ENCODE measurements around the gene DPPA4. TPM values are rescaled to one million over a fixed set of nuclear protein-coding genes. Genes with fewer than 3 reads are reported as not detected.
"Not testable (repeated sequence)": the region's sequence is repeated elsewhere in the genome, so short reads cannot be mapped to it uniquely, and the experiment has no call there.

Gene DPPA4, protein sequence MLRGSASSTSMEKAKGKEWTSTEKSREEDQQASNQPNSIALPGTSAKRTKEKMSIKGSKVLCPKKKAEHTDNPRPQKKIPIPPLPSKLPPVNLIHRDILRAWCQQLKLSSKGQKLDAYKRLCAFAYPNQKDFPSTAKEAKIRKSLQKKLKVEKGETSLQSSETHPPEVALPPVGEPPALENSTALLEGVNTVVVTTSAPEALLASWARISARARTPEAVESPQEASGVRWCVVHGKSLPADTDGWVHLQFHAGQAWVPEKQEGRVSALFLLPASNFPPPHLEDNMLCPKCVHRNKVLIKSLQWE
- not detected in 2 replicates for total RNA-seq (2014; rRNA removed; shearing (Covaris generic))

DNA sequence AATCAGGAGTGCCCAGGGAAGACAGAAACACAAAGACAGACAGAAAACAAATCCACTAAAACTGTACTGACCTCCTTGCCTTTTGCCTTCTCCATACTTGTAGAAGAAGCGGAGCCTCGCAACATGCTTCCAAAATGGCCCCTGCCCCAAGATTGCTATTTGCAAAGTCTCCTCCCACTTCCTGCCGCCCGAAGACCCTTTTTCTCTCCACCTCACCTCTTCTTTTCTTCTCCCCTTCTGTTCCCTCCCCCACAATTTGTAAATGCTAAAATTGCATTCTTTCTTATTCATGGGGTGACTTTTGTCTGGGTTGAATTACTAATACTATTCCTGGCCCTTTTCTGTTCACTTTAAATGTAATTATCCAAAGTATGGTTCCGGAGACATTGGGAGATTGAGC is at the start of gene DPPA4:
Gene DPPA4, minus strand, starts transcription at position 154 of the 400 bp plus-strand sequence. Its CDS starts 29 bp downstream, at position 125.
- DNase-seq (ENCODE audit: low read depth), result no peak

DNA sequence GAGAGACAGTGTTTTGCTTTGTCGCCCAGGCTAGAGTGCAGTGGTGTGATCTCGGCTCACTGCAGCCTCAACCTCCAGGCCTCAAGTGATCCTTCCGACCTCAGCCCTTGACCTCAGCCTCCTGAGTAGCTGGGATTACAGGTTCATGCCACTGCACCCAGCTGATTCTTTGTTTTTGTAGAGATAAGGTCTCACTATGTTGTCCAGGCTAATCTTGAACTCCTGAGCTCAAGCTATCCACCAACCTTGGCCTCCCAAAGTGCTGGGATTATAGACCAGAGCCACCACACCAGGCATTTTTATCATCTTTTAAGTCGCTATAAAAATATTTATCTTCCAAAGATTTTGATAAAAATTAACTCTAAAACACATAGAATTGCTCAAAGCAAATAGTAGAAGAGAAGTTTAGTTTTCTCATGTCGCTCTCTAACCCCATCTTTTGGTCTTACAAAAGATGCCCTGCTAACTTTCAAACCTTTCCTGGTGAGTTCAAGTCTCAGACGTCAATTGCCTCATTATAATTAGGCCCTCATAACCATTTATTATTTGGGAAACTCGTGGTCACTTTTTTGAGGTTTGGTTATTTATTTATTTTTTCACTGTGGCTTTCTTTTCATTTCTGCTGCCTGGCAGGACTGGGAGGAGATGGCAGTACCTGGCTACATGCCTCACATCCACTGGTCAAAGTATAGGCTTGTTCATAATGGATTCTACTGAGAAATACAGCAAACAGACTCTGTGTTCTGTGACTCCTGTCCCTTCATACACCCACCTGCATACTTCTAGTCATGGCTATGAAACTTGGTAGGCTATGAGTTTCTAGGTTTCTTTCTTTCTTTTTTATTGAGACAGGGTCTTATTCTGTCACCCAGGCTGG is 48.3 kb upstream of the DPPA4 start:
- DNase-seq (ENCODE audit: low read depth), result no peak

DNA sequence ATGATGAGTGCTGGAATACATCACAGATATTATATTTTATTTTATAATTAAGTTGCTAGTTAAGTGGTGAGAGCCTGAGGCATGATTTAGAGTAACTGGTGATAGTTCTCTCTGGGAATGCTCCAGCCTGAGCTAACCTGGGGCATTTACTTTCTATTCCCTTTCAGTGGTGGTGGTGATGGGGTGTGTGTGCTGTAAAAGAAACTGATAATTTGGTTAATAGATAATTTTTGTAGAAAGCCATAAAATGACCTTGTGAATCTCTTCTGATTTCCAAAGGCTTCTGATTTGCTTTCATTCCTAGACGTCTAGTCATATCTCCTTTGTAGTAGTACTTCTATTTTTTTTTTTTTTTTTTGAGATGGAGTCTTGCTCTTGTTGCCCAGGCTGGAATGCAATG is 46.8 kb upstream of the DPPA4 start:
- DNase-seq (ENCODE audit: low read depth), result no peak

DNA sequence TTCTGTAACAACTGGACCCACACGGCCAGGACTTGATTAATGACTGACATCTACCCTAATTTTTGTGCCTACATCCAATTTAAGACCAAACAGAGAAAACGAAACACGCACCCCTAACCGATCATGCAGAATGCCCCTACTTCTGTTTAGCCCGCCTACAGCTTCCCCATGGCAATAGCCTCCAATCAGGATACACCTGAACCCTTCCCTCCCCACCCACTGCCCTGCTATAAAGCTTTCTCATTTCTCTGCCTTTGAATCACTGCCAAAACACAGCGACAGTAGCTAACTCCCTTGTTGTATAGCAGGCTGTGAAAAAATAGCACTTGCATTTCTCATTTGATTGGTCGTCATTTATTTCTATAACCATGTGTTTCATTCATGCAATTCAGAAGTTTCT is 45.2 kb upstream of the DPPA4 start:
- DNase-seq (ENCODE audit: low read depth), result peak; percentile 24

DNA sequence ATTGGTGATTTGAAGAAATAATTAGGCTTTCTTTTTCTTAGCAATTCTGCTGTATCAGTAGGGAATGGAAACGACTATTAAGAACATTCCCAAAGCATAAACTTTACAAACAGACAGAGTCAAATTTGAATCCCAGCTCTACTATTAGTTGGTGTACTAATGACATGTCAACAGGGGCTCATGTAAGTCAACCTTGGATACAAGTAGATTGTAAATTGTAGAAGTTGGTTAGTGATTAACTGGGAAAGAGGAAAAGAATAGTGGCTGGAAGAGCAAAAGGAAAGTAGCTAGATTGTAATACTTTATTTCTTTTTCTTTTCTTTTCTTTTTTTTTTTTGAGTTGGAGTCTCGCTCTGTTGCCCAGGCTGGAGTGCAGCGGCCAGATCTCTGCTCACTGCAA is 38.6 kb upstream of the DPPA4 start:
- no peak for DNase-seq (ENCODE audit: low read depth)

DNA sequence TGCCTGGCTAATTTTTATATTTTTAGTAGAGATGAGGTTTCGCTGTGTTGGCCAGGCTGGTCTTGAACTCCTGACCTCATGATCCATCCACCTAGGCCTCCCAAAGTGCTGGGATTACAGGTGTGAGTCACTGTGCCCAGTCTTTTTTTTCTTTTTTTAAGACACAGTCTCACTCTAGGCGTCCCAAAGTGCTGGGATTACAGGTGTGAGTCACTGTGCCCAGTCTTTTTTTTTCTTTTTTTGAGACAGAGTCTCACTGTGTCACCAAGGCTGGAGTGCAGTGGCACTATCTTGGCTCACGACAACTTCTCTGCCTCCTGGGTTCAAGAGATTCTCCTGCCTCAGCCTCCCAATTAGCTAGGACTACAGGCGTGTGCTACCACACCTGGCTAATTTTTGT is 37.1 kb upstream of the DPPA4 start:
- peak; percentile 42 for DNase-seq (ENCODE audit: low read depth)

DNA sequence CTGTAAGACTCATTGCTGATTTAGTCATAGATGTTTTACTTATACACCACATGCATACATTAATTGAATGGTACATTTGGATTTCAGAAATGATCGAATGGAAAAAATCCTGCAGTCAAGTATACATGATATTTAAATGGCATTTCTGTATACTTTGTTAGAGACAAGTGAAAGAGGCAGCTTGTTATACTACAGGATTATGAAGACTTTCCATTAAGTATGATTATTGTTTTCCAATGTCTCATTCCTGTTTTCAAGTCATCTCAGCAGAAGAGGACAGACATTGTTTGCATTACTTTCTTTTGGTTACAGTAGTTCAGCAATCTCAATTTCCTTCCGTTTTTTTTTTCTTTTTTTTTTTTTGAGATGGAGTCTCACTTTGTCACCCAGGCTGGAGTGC is 36.6 kb upstream of the DPPA4 start:
- DNase-seq (ENCODE audit: low read depth), result no peak

DNA sequence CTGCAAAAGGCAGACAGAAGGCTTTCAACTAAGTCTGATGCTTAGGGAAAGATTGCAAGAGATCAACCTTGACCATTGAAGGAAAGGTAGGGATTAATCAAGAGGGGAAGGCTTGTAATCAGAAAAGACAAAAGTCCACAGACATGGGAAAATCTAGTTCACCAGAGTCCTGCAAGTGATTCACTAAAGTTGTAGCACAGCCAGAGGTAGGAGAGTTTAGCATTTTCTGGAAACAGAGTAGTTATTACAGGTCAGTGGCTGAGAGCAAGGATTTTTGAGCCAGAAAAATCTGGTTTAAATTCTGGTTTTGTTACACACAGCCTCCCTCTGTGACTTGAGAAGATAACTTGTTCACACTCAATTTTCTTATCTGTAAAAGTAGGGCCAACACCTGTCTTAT is 35.3 kb upstream of the DPPA4 start:
- DNase-seq (ENCODE audit: low read depth), result no peak

DNA sequence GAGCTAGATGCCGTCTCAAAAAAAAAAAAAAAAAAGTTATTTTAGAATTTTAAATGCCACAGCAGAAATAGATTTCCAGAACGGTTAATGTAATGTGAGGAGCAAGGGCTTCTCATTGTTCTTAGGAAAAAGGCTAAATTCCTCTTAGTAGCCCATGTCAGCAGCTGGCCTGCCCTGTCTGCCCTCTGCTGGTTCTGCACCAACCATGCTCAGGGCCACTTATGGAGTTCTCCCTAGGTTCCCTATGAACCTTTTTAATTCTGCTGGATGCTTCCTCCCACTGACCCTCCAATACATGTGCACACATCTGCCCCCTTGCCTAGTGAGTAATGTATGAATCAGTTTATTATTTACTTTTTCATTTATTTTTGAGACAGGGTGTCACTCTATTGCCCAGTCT is 32.2 kb upstream of the DPPA4 start:
- peak; percentile 39 for DNase-seq (ENCODE audit: low read depth)

DNA sequence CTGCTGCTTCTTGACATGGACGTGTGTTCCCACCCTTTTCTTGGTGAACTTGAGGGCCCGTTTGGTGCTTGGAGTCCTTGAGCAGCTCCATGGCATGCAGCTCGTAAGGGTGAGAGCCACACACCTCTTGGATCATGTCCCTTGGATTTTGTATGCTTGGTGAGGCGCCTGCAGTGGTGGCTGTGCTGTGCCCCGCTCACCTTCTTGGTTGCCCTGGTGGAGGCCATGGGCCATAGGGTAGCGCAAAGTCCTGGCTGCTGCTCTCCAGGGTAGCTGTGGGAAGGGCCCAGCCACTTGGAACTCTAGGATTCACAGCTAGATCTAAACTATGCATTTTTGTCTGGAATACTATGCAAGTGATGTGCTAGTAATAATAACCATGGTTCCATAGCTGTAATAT is 26.7 kb upstream of the DPPA4 start:
- DNase-seq (ENCODE audit: low read depth), result no peak

DNA sequence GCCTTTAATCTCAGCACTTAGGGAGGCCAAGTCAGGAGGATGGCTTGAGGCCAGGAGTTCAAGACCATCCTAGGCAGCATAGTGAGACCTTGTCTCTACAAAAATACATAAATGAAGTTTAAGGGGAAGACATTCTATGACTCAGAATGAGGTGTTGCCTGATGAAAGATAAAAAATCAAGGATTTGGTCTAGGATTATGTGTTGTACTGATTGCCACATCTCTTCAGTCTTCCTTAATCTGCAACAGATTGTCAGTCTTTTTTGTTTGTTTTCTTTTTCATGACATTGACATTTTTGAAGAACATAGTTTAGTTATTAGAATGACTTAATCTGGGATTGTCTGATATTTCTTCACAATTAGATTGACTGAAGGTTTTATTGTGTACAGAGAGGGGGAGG is 26.3 kb upstream of the DPPA4 start:
- DNase-seq (ENCODE audit: low read depth), result peak; percentile 27

DNA sequence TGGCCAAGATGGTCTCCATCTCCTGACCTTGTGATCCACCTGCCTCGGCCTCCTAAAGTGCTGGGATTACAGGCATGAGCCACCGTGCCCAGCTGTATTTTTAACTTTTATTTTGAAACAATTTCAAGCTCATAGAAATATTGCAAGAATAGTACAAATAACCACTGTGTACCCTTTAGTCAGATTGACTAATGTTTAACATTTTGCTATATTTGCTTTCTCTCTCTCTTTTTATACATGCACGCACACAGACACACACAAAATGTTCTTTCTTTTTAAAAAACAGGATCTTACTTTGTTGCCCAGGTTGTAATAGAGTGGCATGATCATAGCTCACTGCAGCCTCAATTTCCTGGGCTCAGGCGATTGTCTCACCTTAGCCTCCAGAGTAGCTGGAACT is 25.5 kb upstream of the DPPA4 start:
- DNase-seq (ENCODE audit: low read depth), result no peak

DNA sequence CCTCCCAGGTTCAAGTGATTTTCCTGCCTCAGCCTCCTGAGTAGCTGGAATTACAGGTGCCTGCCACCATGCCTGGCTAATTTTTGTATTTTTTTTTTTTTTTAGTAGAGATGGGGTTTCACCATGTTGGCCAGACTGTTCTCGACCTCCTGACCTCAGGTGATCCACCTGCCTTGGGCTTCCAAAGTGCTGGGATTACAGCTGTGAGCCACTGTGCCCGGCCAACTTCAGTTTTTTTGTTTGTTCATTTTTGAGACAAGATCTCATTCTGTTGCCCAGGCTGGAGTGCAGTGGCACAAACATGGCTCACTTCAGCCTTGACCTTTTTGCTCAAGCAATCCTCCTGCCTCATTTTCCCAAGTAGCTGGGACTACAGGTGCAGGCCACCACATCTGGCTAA is 21.5 kb upstream of the DPPA4 start:
- not testable (repeated sequence) for DNase-seq (ENCODE audit: low read depth)

DNA sequence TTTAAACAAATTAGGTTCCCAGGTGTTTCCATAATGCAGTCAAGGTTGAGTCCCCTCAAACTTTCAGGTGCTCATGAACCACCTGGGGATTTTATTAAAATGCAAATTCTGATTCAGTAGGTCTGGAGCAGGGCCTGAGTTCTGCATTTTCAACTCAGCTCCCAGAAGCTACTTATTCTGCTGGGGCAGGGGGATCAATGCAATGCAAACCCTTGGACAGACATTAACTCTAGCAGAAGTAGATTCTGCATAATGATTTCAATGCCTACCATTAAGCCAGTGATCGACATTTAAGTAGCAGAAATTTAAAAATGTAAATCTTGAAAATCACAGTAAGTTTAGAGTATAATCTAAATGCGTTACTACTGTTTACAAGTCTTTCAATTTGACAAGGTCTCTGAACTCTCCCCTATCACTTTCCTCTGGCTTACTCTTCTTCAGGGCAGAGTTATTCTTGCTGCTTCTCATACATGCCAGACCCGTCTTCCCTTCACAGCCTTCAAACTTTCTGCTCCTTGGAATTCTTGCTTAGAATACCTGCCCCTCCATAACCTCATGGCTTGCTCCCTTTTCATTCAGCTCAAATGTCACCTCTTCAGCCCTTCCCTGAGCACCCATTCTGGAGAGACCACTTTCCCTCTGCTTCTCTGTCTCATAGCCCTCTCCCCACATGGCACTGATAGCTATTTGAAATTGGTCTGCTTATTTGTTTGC is 19.3 kb upstream of the DPPA4 start:
- DNase-seq (ENCODE audit: low read depth), result no peak

DNA sequence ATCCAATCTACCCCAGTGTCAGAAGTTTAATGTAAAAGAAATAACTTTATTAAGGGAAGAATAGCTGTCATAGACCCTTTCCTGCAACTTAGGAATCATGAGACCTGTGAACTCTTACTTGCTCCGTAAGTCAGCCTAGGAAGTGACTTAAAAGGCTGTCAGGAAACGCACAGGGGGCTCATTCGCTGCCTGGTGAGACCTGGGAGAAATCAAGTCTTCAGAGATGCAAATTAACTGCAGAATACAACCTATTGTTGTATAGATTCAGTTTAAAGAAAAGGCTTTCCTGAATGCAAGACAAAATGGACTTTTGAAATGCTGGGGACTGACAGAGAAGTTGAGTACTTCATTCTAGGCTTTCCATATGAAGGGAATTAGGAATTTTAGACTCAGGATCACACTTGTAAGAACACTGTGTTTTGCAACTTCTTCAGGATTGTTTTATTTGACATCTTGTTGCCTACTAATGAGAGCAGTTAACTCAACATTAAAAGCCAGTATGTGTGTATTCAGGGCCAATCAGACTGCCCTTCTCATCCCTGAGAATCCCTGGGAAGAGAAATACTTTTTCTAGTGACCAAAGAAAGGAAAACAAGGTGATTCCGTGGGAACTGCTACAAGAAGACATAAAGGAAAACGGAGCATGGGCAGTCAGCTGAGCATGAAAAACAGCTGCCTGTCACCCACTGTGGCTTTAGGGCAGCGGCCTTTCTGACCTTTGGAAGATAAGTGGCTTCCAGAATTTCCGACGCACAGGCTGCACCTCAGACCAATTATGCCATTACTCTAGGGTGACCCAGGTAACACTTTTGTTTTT is 18.5 kb upstream of the DPPA4 start:
- no peak for DNase-seq (ENCODE audit: low read depth)

DNA sequence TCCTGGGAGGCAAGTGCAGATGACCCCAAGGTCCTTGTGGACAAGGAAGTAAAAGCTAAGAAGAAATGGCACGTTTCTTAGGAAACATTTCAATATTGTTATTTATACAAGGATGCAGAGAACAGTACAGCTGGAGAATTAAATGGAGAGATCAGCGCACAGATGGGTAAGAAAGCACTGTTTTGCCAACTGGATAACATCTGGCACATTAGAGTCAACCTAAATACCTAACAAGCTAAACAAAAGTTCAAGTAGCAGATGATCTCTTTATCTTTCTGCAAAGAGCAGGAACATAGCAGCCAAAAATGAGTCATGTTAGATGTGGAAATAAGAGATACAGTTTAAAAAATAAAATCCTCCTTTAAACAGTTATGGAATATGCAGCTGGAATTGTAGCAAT is 15.7 kb upstream of the DPPA4 start:
- DNase-seq (ENCODE audit: low read depth), result no peak

DNA sequence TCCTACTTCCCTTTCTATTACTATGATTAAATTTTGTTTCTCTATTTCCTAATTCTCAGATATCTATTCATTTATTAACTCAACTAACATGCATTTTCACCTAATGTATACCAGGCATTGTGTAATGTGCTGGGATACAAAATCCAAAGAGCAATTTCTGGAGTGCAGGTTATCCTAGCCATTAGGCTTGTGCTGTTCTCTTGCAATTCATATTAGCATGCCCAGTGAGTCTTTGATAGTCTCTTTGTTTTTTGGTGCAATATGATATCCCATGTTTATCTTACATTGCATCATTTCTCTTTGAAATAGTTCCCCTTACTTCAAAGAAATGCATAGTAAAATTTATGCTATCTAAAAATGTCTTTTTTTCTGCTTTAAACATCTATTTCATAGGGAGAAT is 13.9 kb upstream of the DPPA4 start:
- no peak for DNase-seq (ENCODE audit: low read depth)

DNA sequence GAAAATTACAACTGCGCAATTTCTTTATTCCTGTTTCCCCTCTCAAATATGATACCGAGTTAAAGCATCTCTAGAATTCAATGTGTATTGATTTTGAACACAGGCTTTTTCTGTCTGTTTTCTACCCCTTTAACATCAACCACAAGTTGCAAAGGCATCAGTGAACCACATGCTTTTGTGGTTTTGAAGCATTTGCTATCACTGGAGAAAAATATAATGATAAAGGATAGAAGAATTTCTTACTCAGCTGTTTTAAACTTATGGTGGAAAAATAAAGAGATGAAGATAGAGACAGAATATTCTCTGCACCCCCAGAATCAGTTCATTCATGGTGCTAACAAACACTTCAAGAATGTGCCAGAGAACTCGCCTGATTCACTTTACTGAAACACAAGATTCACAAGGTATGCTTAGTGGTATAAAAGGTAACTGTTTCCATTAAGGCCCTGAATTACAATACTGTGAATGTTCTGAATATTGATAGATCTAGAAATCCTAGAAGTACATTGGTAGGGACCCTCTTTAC is 9.5 kb upstream of the DPPA4 start:
- peak; percentile 46 for DNase-seq (ENCODE audit: low read depth)

DNA sequence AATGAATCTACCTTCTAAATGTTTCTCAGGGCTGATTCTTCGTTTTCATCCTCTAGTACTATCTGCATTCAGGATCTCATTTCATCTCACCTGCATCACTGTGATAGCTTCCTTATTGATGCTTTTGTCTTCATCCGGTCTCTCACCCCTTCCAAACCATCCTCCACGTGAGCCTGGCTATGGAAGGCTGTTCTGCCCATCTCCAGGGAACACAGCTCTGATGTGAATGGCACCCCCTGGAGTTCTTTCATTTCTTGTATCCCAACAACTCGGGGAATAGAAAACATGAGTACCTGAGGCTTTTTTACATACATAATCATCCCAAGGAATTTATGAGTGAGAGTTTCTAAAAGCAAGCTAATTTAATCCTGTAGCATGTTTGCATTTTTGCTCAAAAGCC is 8.8 kb upstream of the DPPA4 start:
- no peak for DNase-seq (ENCODE audit: low read depth)

DNA sequence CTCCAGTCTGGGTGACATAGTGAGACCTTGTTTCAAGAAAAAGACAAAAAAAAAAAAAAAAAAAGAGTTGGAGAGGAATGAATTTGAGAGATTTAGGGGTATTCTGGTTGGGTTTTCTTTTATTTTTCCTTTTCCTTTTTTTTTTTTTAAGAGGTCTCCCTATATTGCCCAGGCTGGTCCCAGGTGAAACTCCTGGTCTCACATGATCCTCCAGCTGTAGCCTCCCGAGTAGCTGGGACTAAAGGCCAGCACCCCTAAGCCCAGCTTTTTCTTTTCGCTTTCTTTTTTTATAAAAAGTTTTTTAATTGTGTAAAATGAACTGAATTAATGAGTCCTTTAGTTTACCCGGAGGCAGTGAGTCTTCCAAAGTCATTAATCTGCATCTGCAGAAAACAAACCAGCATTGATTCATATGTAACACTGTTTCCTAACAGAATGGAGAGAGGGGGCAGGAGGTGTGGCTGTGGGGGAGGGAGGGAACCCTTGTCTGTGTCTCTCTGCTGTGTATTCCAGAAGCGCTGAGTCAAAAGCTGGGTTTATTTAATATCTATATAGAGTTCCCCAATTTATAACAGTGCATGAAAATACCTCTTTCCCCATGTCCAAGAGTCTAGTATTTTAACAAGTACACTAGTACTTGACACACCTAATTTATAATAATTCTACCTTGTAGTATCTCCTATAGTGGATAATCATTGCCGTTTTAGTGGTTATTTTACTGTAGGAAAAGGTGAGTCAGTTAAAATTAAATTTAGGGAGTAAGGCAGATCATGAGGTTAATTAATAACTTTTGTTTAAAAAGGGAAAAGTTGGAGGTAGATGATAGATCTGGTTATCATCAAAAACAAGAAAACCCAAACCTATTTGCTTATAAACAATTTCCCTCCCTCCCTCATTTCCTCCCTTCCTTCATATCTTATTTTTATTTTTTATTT is 2.6 kb upstream of the DPPA4 start:
- no peak for DNase-seq (ENCODE audit: low read depth)

Data from M059J (cell line).